Ishikawa (cell line): ENCODE measurements around the gene POLR3E.

ENCODE experiments used
- CEBPB ChIP-seq: IDR thresholded peaks from 2 replicates; pipeline ENCODE4 v1.6.1; 2012
- EP300 ChIP-seq: IDR thresholded peaks from 2 replicates; pipeline ENCODE4 v1.6.1; 2012; ENCODE audit warnings: borderline replicate concordance
- NFIC ChIP-seq: IDR thresholded peaks from 2 replicates; pipeline ENCODE4 v1.6.1; 2012
- YY1 ChIP-seq: IDR thresholded peaks from 2 replicates; pipeline ENCODE4 v1.6.1; 2012; ENCODE audit warnings: low read depth
- TF ChIP-seq, protein P1 (sequence below): IDR thresholded peaks from 2 replicates; pipeline ENCODE4 v1.6.1; 2012
- TF ChIP-seq, protein P2 (sequence below): IDR thresholded peaks from 2 replicates; pipeline ENCODE4 v1.6.1; 2012

DNA sequence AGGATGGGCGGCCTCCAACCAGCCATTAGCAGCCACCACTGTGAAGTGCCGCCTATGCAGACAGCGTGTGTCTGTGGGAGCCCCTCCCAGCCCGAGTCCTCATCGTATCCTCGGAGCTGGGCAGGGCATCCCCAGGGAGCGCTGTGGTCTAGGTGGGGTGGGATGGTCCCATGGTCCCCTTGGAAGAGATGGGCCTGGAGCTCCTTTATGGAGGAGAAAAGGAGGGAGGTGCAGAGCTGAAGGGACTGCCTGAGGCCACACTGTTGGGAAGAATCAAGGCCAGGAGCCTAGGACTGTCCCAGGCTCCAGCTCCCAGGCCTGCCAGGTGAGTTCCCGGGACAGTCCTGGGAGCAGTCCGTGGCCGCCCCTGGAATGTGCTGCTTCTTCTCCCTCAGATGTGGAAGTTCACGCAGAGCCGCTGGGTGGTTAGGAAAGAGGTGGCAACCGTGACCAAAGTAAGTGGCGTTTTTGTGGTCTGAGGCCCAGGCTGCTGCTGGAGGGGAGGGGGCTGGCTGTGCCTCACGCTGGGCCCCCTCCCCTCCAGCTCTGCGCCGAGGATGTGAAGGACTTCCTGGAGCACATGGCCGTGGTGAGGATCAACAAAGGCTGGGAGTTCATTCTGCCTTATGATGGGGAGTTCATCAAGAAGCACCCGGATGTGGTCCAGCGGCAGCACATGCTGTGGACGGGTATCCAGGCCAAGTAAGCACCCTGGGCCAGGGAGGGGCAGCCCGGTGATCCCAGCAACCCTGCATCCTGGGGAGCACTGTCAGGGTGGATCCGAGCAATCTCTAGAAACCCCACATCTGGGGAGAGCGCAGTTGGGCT is 27.0 kb downstream of the POLR3E start:
- TF ChIP-seq YY1 (no peak), CEBPB (no peak), NFIC (no peak), EP300 (no peak)
- TF ChIP-seq, protein P1, sequence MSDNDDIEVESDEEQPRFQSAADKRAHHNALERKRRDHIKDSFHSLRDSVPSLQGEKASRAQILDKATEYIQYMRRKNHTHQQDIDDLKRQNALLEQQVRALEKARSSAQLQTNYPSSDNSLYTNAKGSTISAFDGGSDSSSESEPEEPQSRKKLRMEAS: no peak
- TF ChIP-seq, protein P2, sequence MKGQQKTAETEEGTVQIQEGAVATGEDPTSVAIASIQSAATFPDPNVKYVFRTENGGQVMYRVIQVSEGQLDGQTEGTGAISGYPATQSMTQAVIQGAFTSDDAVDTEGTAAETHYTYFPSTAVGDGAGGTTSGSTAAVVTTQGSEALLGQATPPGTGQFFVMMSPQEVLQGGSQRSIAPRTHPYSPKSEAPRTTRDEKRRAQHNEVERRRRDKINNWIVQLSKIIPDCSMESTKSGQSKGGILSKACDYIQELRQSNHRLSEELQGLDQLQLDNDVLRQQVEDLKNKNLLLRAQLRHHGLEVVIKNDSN: no peak
